Diencephalon (tissue), 1 donor: Measurements from ENCODE around the gene ERLIN1. TPM values are rescaled to one million over a fixed set of nuclear protein-coding genes. Genes with fewer than 3 reads are reported as not detected.

Experiments
- total RNA-seq: library from RNA; depleted of rRNA; stranded (reverse); fragments of >200 nt; gene quantifications from one replicate; pipeline ENCODE4 v1.2.3, GENCODE V29; 2014

ERLIN1 gene
- 15.0 TPM for total RNA-seq

DNA sequence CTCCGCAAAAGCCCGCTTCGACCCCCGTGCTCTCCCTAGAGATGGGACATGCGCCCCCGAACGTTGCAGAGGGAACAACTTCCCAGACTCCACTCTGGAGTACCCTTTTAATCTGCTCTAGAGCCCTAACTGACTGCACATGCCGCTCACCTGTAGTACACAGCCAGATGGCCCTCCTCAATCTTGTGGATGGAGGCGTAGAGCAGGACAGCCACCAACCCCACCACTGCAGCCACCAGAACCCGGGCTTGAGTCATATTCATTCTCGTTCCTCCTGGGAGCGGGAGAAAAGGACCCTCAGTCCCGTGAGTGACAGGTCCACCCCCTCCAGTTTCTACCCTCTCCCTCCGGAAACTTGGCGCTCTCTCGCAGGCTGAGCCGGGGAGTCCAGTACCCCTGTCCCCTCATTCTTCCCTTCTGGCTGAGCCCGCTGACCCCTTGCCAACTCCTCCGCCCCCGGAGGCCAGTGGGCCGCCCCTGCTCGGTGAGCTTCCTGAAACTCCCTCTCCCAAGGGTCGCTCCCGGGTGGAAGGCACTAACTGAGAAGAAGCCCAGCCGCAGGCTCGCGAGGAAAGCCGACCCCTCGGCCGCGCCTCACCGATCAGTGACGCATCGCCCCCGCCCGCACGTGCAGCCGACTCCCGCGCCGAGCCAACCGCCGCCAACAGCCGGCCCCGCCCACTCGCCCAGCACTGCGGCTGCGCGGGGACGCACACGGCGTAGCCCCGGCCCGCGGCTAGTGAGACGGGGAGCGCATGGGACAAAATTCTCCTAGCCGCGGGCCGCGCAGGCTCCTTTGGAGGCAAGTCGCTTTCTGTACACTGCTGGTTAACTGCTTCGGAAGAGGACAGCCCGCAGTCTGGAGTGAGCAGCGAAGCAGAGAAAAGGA lies at the start of gene ERLIN1:
TSS of gene ERLIN1 (minus strand) at position 666 of the 889 bp plus-strand sequence. CDS start at position 263, 403 bp downstream.

Other genes starting within 250 kb of the ERLIN1 start
- gene DNMBP, start 176.1 kb downstream of the ERLIN1 start, total RNA-seq, result 6.2 TPM
- not detected for gene CPN1, start 104.2 kb downstream of the ERLIN1 start, total RNA-seq
- 22.6 TPM for gene CHUK, start 43.6 kb upstream of the ERLIN1 start, total RNA-seq
- gene CWF19L1, start 81.6 kb upstream of the ERLIN1 start, total RNA-seq, result 27.2 TPM
- gene BLOC1S2, start 100.7 kb upstream of the ERLIN1 start, total RNA-seq, result 75.4 TPM
- 0.46 TPM for gene PKD2L1, start 144.2 kb upstream of the ERLIN1 start, total RNA-seq
- 229 TPM for gene SCD, start 161.2 kb upstream of the ERLIN1 start, total RNA-seq